H9 (cell line): ENCODE data around the gene ZFP62. TPM values are rescaled to one million over a fixed set of nuclear protein-coding genes. Genes with fewer than 3 reads are reported as not detected.

ENCODE experiments used
- DNase-seq: peaks from one replicate; pipeline ENCODE4 v3.0.0-alpha.2; 2017
- H2AFZ ChIP-seq: one replicate; pipeline ENCODE4 v1.6.1; 2013; ENCODE audit warnings: mild to moderate bottlenecking, low read length, control low read depth, moderate library complexity
- H2AK5ac ChIP-seq: 2 replicates; pipeline ENCODE4 v1.6.1; 2013; ENCODE audit warnings: low read length, control low read depth, mixed read lengths; ENCODE audit not compliant: insufficient read length
- H2BK120ac ChIP-seq: one replicate; pipeline ENCODE4 v1.6.1; 2013; ENCODE audit warnings: low read depth, mild to moderate bottlenecking, low read length, control low read depth, inconsistent platforms; ENCODE audit not compliant: poor library complexity, severe bottlenecking
- H2BK12ac ChIP-seq: 2 replicates; pipeline ENCODE4 v1.6.1; 2013; ENCODE audit warnings: low read length, control low read depth, mixed read lengths, low read depth; ENCODE audit not compliant: insufficient read length
- H2BK15ac ChIP-seq: 2 replicates; pipeline ENCODE4 v1.6.1; 2013; ENCODE audit warnings: low read depth, low read length, control low read depth
- H2BK20ac ChIP-seq: one replicate; pipeline ENCODE4 v1.6.1; 2013; ENCODE audit warnings: low read depth, mild to moderate bottlenecking, low read length, control low read depth, inconsistent platforms; ENCODE audit not compliant: poor library complexity, severe bottlenecking
- H2BK5ac ChIP-seq: 2 replicates; pipeline ENCODE4 v1.6.1; 2013; ENCODE audit warnings: low read length, control low read depth, mixed read lengths; ENCODE audit not compliant: insufficient read length
- H3K14ac ChIP-seq: 2 replicates; pipeline ENCODE4 v1.6.1; 2013; ENCODE audit warnings: low read length, control low read depth; ENCODE audit not compliant: insufficient read depth
- H3K18ac ChIP-seq: 2 replicates; pipeline ENCODE4 v1.6.1; 2013; ENCODE audit warnings: low read depth, mild to moderate bottlenecking, mixed read lengths, low read length, control low read depth; ENCODE audit not compliant: insufficient read length
- H3K23ac ChIP-seq: 2 replicates; pipeline ENCODE4 v1.6.1; 2013; ENCODE audit warnings: low read length, control low read depth, mixed read lengths, low read depth; ENCODE audit not compliant: insufficient read length
- H3K23me2 ChIP-seq: 2 replicates; pipeline ENCODE4 v1.6.1; 2013; ENCODE audit warnings: low read depth, mild to moderate bottlenecking, mixed read lengths, low read length, control low read depth; ENCODE audit not compliant: insufficient read length, poor library complexity, severe bottlenecking
- H3K27ac ChIP-seq: 2 replicates; pipeline ENCODE4 v1.5.1; 2013; ENCODE audit warnings: low read length, control low read depth, mixed read lengths, low read depth; ENCODE audit not compliant: insufficient read length
- H3K27me3 ChIP-seq: 2 replicates; pipeline ENCODE4 v1.6.1; 2013; ENCODE audit warnings: low read length, control low read depth, inconsistent platforms; ENCODE audit not compliant: insufficient read depth
- H3K4ac ChIP-seq: 2 replicates; pipeline ENCODE4 v1.6.1; 2013; ENCODE audit warnings: low read depth, mild to moderate bottlenecking, control low read depth, inconsistent platforms, low read length, moderate library complexity
- H3K4me1 ChIP-seq: 2 replicates; pipeline ENCODE4 v1.6.1; 2013; ENCODE audit warnings: low read length, control low read depth, inconsistent platforms; ENCODE audit not compliant: insufficient read depth
- H3K4me2 ChIP-seq: 2 replicates; pipeline ENCODE4 v1.6.1; 2013; ENCODE audit warnings: low read length, control low read depth, mixed read lengths; ENCODE audit not compliant: insufficient read length, insufficient read depth
- H3K56ac ChIP-seq: 2 replicates; pipeline ENCODE4 v1.6.1; 2013; ENCODE audit warnings: low read depth, mild to moderate bottlenecking, mixed read lengths, low read length, control low read depth; ENCODE audit not compliant: insufficient read length
- H3K79me1 ChIP-seq: 2 replicates; pipeline ENCODE4 v1.6.1; 2013; ENCODE audit warnings: low read depth, mild to moderate bottlenecking, moderate library complexity, low read length, control low read depth, inconsistent platforms; ENCODE audit not compliant: insufficient read depth, poor library complexity, severe bottlenecking
- H3K79me2 ChIP-seq: 2 replicates; pipeline ENCODE4 v1.6.1; 2013; ENCODE audit warnings: low read length, control low read depth, inconsistent platforms; ENCODE audit not compliant: insufficient read depth
- H3K9ac ChIP-seq: 2 replicates; pipeline ENCODE4 v1.6.1; 2013; ENCODE audit warnings: low read length, control low read depth, mixed read lengths; ENCODE audit not compliant: insufficient read length; ENCODE audit errors: extremely low read depth
- H3K9me3 ChIP-seq: one replicate; pipeline ENCODE4 v1.6.1; 2013; ENCODE audit warnings: low read depth, low read length, inconsistent platforms; ENCODE audit not compliant: control insufficient read depth
- H3T11ph ChIP-seq: one replicate; pipeline ENCODE4 v1.6.1; 2013; ENCODE audit warnings: mild to moderate bottlenecking, low read length, control low read depth, inconsistent platforms
- H4K20me1 ChIP-seq: one replicate; pipeline ENCODE4 v1.6.1; 2013; ENCODE audit not compliant: control insufficient read depth, insufficient read length, insufficient read depth
- H4K5ac ChIP-seq: 2 replicates; pipeline ENCODE4 v1.6.1; 2013; ENCODE audit warnings: low read depth, mild to moderate bottlenecking, mixed read lengths, low read length, control low read depth; ENCODE audit not compliant: insufficient read length
- H4K8ac ChIP-seq: replicated peaks from 2 replicates; pipeline ENCODE4 v1.6.1; 2013; ENCODE audit warnings: low read length, control low read depth, mixed read lengths, low read depth; ENCODE audit not compliant: insufficient read length
- H4K91ac ChIP-seq: 2 replicates; pipeline ENCODE4 v1.6.1; 2013; ENCODE audit warnings: low read depth, mild to moderate bottlenecking, moderate library complexity, mixed read lengths, low read length, control low read depth; ENCODE audit not compliant: insufficient read length
- H3K27ac Mint-ChIP-seq, 3 experiments: 2 replicates in 2 of 3; 3 replicates in 1 of 3; pipeline ENCODE4 v1.8.0; 2020 to 2021; ENCODE audit warnings: mixed read lengths in 3 of 3, mild to moderate bottlenecking in 1 of 3, moderate library complexity in 1 of 3
- H3K27me3 Mint-ChIP-seq: 2 replicates; pipeline ENCODE4 v1.8.0; 2021; ENCODE audit warnings: low read depth, mild to moderate bottlenecking, moderate library complexity, mixed read lengths
- H3K36me3 Mint-ChIP-seq, 3 experiments: 2 replicates in 2 of 3; 3 replicates in 1 of 3; pipeline ENCODE4 v1.8.0; 2020 to 2021; ENCODE audit warnings: low read depth in 3 of 3, mixed read lengths in 3 of 3; ENCODE audit not compliant: insufficient read depth in 1 of 3
- H3K4me1 Mint-ChIP-seq, 2 experiments: 2 replicates each; pipeline ENCODE4 v1.8.0; 2020; ENCODE audit warnings: mixed read lengths in 2 of 2
- H3K4me3 Mint-ChIP-seq, 2 experiments: 2 replicates in 1 of 2; 3 replicates in 1 of 2; pipeline ENCODE4 v1.8.0; 2020 to 2021; ENCODE audit warnings: mild to moderate bottlenecking in 2 of 2, mixed read lengths in 2 of 2, moderate library complexity in 1 of 2
- H3K9me3 Mint-ChIP-seq, 2 experiments: 2 replicates in 1 of 2; 3 replicates in 1 of 2; pipeline ENCODE4 v1.8.0; 2020; ENCODE audit warnings: mild to moderate bottlenecking in 2 of 2, mixed read lengths in 2 of 2, moderate library complexity in 1 of 2
- CTCF ChIP-seq: fragments of 200-600 bp; sonication (generic); conservative IDR thresholded peaks from 3 replicates; pipeline ENCODE4 v1.8.0; 2021; ENCODE audit warnings: antibody characterized with exemption, mild to moderate bottlenecking
- WGBS: extraction: QIAGEN DNeasy Blood & Tissue Kit; methylation state at CpG from one replicate; pipeline ENCODE4 v1.1.7; 2013; ENCODE audit warnings: missing lambda C conversion rate, low lambda C conversion rate, mixed read lengths; ENCODE audit not compliant: insufficient read length; ENCODE audit errors: extremely low coverage; 5-methylcytosine and 5-hydroxymethylcytosine counted together
- total RNA-seq: library from RNA; stranded (reverse); gene quantifications from 2 replicates; pipeline ENCODE4 v1.2.1, GENCODE V29; 2021

ZFP62 gene
- total RNA-seq, 1 experiment from 2014 or later: 16.2 TPM

GRCh38 chr5:180820788-180821321 is 40.2 kb downstream of the ZFP62 start:
- no peaks in the 10 kb centered on the region for H3K79me2 ChIP-seq
- Mint-ChIP-seq H3K4me1 (peaks cover 17 to 19% of the 10 kb centered on the region in 2 experiments), H3K27ac (no peak overlapping the region), H3K27me3 (peaks cover 31% of the 10 kb centered on the region), H3K36me3 (no peaks in the 10 kb centered on the region), H3K9me3 (peaks cover 0 to 2% of the 10 kb centered on the region in 2 experiments; a peak in 1 of 5 replicates), H3K4me3 (no peak overlapping the region)
- no peak overlapping the region for H2BK15ac ChIP-seq
- no peak overlapping the region for H4K91ac ChIP-seq
- no peaks in the 10 kb centered on the region for H3K9me3 ChIP-seq
- H3K18ac ChIP-seq: no peak overlapping the region
- no peak overlapping the region for H3K14ac ChIP-seq
- DNase-seq: no peak
- H4K5ac ChIP-seq: no peak overlapping the region
- no peaks in the 10 kb centered on the region for H3K79me1 ChIP-seq
- no peak overlapping the region for H2BK5ac ChIP-seq
- no peak overlapping the region for H3K9ac ChIP-seq
- no peak overlapping the region for H3K4ac ChIP-seq
- no peak overlapping the region for H2AFZ ChIP-seq
- no CpG with 5 or more reads among the region's 3 CpGs for WGBS
- TF ChIP-seq CTCF: no peak
- no peak overlapping the region for H2BK20ac ChIP-seq
- no peak overlapping the region for H2AK5ac ChIP-seq
- no peak overlapping the region for H2BK12ac ChIP-seq
- no peak overlapping the region for H3K56ac ChIP-seq
- H3K4me2 ChIP-seq: no peak overlapping the region
- no peak overlapping the region for H3K27ac ChIP-seq
- H4K8ac ChIP-seq: no peak overlapping the region
- no peaks in the 10 kb centered on the region for H4K20me1 ChIP-seq
- H3T11ph ChIP-seq: no peak overlapping the region
- H3K23ac ChIP-seq: no peak overlapping the region
- H3K23me2 ChIP-seq: no peaks in the 10 kb centered on the region
- H2BK120ac ChIP-seq: no peak overlapping the region
- no peaks in the 10 kb centered on the region for H3K4me1 ChIP-seq
- no peaks in the 10 kb centered on the region for H3K27me3 ChIP-seq
